Measurements from ENCODE around the gene IER3IP1. TPM values are rescaled to one million over a fixed set of nuclear protein-coding genes. Genes with fewer than 3 reads are reported as not detected.
"Not testable (repeated sequence)": the region's sequence is repeated elsewhere in the genome, so short reads cannot be mapped to it uniquely, and the experiment has no call there.

Gene IER3IP1
- total and polyA plus RNA-seq, 11 donors, result 6.9 to 21.9 (median 10.5) TPM

- Histone ChIP-seq H3K27ac (no peak overlapping the region), H3K36me3 (no peaks in the 10 kb centered on the region), H3K27me3 (peaks cover 0 to 29% (median 0%) of the 10 kb centered on the region in 9 donors), H3K9me3 (no peaks in the 10 kb centered on the region), H3K4me3 (no peak overlapping the region), H3K4me1 (no peaks in the 10 kb centered on the region)
- no peak for DNase-seq
- 83 to 97% (median 91%) methylated on average over 2 of the region's 2 CpGs for WGBS, 4 donors
- no peak for TF ChIP-seq CTCF (IDR thresholded peaks at IDR 0.05)
- no peak for TF ChIP-seq POLR2A (IDR thresholded peaks at IDR 0.05)
- intact Hi-C loops (cut with DNase I), result loop anchor here in 1 of 10 donors (5.0 kb wide), 1 partner anchor 70 kb away; no protein-coding TSS in a partner anchor
- ATAC-seq, result no peak
Measured at GRCh38 chr18:47191961-47192360, 15.8 kb upstream of the IER3IP1 start.

GRCh38 chr18:47187721-47188120 is 11.6 kb upstream of the IER3IP1 start:
- Histone ChIP-seq H3K4me3 (no peak overlapping the region), H3K4me1 (peaks cover 0 to 7% (median 0%) of the 10 kb centered on the region in 12 donors), H3K27me3 (peaks cover 0 to 17% (median 0%) of the 10 kb centered on the region in 9 donors), H3K36me3 (no peaks in the 10 kb centered on the region), H3K9me3 (peaks cover 0 to 8% (median 0%) of the 10 kb centered on the region in 12 donors), H3K27ac (no peak overlapping the region)
- intact Hi-C loops (cut with DNase I), result loop anchor here in 1 of 10 donors (10.0 kb wide), 1 partner anchor 1563 kb away; no protein-coding TSS in a partner anchor
- DNase-seq, result no peak
- TF ChIP-seq POLR2A (IDR thresholded peaks at IDR 0.05) (no peak), CTCF (IDR thresholded peaks at IDR 0.05) (no peak)
- WGBS, 4 donors, result 81 to 94% (median 82%) methylated on average over 7 of the region's 7 CpGs
- no peak for ATAC-seq

DNA sequence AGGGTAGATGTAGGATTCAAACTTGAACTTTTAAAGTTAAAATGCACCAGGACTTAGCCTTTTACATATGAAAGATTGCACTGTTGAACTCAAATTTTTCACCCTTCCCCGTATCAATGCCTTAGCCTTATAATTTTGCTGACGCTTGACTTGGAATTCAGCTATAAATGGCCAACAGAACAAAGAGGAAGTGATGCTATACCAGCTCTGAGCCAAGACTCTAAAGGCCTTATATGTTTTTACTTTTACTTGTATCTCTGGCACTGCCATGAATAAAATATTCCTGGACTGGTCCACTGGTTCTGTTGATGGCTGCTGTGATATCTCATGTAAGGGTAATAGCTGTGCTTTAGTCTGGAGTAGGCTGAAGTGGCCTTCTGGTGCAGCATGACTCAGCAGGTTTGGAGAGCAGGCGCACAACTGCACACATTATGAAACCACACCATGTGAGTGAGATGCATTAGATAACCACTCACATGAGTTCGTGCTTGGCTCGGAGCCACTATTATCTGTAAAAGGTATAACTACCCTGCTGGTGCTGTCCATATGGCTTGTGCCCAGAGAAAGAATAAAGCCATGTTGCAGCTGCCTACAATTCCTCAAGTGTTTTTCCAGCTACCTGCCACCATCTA is 8.4 kb upstream of the IER3IP1 start:
- no peak for TF ChIP-seq POLR2A (IDR thresholded peaks at IDR 0.05)
- TF ChIP-seq CTCF (IDR thresholded peaks at IDR 0.05), result no peak

GRCh38 chr18:47182156-47182555 is 6.0 kb upstream of the IER3IP1 start:
- intact Hi-C loops (cut with DNase I), result loop anchor here in 1 of 10 donors (10.0 kb wide), 1 partner anchor 1557 kb away; no protein-coding TSS in a partner anchor
- not testable (repeated sequence) for H3K36me3 ChIP-seq, H3K4me1 ChIP-seq, DNase-seq, H3K27me3 ChIP-seq, H3K27ac ChIP-seq, ATAC-seq, H3K4me3 ChIP-seq, H3K9me3 ChIP-seq
- WGBS, 4 donors, result 84 to 91% (median 85%) methylated on average over 5 of the region's 5 CpGs

More for the DNA sequence above, 8.4 kb upstream of the IER3IP1 start:
- Histone ChIP-seq H3K27ac (no peak overlapping the region), H3K36me3 (no peaks in the 10 kb centered on the region), H3K27me3 (peaks cover 0 to 14% (median 0%) of the 10 kb centered on the region in 9 donors), H3K4me3 (no peak overlapping the region), H3K9me3 (peaks cover 0 to 8% (median 0%) of the 10 kb centered on the region in 12 donors), H3K4me1 (peaks cover 0 to 7% (median 0%) of the 10 kb centered on the region in 12 donors)
- DNase-seq (no peak), ATAC-seq (peak in 1 of 4 donors; percentile 38)
- intact Hi-C loops (cut with DNase I), result loop anchor here in 1 of 10 donors (10.0 kb wide), 1 partner anchor 1560 kb away; no protein-coding TSS in a partner anchor
- 68 to 88% (median 86%) methylated on average over 5 of the region's 5 CpGs for WGBS, 4 donors
